Measurements from ENCODE around the gene GPR3.
"Not testable (repeated sequence)": the region's sequence is repeated elsewhere in the genome, so short reads cannot be mapped to it uniquely, and the experiment has no call there.

Gene GPR3

GRCh38 chr1:27430903-27431600 is 38.6 kb downstream of the GPR3 start:
- peak; percentile 58 for DNase-seq

- DNase-seq, result no peak
Measured at GRCh38 chr1:27431601-27431940, 39.1 kb downstream of the GPR3 start.

GRCh38 chr1:27432725-27433124 is 40.3 kb downstream of the GPR3 start:
- DNase-seq, result not testable (repeated sequence)

- no peak for DNase-seq
Measured at GRCh38 chr1:27433706-27434105, 41.3 kb downstream of the GPR3 start.

GRCh38 chr1:27435566-27436203 is 43.3 kb downstream of the GPR3 start:
- peak; percentile 26 for DNase-seq

GRCh38 chr1:27436204-27437159 is 44.1 kb downstream of the GPR3 start:
- DNase-seq, result peak; percentile 61

- no peak for DNase-seq
Measured at GRCh38 chr1:27438621-27439061, 46.2 kb downstream of the GPR3 start.

GRCh38 chr1:27439150-27439549 is 46.7 kb downstream of the GPR3 start:
- no peak for DNase-seq

- DNase-seq, result no peak
Measured at GRCh38 chr1:27444632-27445031, 52.2 kb downstream of the GPR3 start.
